ENCODE measurements around the gene CTNNA3. TPM values are rescaled to one million over a fixed set of nuclear protein-coding genes. Genes with fewer than 3 reads are reported as not detected.

The CTNNA3 gene
- total RNA-seq, 1 donor from 2014 or later = 0.13 TPM

DNA sequence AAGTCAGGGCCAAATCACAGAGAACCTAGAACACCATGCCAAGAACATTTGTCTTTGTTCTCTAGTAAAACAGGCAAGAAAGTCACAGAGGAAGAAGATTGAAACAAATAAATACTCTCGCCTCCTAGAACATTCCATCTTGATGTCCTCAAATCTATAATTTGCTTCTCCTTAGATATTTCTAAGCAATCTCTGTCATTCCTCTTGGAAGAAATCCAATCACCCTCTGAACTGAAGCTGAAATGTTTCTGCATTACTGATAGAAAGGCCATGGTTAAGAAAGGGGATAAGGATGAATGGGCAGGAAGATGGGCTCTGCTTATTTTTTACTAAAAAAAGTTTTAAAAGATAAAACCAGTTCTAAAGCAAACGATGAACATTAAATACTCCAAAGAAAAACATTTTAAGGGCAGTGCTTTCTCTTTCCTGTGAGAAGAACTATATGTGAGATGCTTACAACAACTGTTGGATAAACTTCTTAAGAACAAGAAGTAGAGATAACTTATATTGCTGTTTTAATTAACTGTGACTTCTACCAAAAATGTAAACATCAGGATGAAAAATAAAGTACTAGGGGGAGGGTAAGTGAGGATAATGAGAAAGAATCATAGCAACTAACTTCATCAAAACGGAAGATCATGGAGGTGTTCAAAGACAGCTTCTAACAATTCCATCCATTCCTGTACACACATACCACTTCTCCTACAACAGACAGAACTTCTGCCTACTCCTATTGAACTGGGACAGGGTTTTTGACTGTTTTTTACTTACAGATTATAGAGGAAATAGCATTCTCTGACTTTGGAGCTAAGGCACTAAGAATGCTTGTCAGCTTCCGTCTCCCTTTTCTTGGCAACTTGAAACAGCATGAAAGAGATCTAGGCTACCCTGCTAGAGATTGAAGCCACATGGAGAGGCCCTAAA is 923.2 kb downstream of the CTNNA3 start:
- no peak for DNase-seq (ENCODE audit: low read depth in 2 of 2)

DNA sequence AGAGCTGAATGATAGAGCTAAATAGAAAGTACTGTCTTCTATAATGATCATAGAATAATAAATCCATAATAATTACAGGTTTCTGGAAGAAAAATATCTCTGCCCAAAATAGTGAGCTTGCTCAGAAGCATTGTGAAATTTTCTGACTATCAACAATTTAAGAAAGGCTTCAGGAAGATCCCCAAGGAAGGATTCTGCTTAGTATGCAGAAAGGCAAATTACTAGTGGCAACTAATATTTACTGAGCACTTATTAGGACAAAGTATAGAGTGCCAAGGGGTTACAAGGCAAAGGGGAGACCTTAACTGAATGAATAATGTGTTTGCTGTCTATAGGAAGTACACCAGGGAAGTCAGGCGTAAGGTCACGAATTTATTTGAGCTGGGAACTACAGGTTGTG is 928.3 kb downstream of the CTNNA3 start:
- no peak for DNase-seq (ENCODE audit: low read depth in 2 of 2)

DNA sequence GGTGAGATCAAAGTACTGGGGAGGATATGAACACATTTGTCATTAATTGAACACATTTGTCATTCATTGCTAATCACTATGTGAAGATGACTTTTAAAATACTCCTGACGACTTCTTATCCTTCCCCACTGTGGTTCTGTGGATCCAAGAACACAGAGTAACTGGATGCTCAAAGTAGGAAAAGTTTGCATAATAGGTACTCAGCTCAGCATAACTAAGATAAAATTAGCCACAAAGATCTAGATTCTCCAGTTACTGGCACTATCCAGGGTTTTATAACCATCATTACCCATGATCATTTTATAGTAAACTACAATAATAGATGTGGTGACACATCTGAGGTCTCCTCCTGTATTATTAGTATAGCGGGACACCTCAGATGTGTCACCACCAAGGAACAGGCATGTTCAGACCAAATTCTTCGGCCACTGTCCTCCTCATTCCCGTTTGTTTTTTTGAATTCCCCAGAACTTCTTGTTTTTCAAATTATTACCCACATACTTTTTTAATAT is 933.7 kb downstream of the CTNNA3 start:
- no peak for DNase-seq (ENCODE audit: low read depth in 2 of 2)

DNA sequence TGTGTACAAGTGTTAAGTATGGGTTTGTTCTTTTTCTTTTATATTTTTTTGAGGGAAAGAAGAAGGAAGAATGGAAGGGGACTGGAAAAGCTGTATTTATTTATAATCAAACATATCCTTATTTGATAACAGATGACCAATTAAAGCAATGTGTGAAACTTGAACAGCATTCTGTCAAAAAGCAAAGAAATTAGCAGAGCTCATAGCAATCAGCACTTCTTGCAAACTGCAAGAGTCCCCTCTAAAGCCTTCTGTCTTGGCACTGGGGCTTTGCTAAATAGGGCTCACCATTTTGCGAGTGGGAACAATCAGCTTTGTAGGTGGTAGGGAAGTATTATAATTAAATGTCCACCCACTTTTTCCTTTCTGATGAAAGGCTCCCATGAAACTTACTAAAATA is 935.1 kb downstream of the CTNNA3 start:
- no peak for DNase-seq (ENCODE audit: low read depth in 2 of 2)

DNA sequence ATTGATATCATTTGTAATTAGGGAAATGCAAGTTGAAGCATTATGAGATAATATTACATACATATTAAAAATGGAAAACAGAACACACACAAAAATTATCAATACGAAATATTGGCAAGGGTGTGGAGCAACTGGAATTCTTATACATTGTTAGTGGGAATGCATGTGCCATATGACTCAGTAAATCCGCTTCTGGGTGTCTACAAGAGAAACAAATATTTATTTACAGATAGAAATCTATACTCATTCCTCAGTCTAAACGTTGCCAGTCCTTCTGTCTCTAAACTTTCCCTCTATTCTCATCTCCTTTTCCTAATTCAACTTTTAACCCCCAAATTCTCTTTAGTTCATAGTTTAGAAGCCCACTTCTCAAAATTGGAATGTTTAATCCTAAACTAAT is 940.5 kb downstream of the CTNNA3 start:
- no peak for DNase-seq (ENCODE audit: low read depth in 2 of 2)

DNA sequence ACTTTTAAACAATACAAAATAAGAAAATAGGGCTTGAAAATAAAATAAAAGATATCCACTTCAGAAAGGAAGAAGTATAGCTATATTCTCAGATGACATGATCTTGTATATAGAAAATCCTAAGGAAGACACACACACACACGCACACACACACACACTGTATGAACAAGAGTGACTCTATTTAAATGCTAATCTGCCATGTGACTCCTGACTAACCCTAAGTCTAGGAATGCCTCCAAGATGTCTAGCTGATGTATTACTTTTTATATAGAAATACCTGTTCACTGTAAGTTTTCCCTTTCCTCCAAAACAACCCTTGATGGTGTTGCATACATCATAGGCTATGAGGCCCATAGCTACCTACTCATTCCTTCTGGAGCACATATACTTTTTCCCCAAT is 943.3 kb downstream of the CTNNA3 start:
- DNase-seq (ENCODE audit: low read depth in 2 of 2) = no peak

DNA sequence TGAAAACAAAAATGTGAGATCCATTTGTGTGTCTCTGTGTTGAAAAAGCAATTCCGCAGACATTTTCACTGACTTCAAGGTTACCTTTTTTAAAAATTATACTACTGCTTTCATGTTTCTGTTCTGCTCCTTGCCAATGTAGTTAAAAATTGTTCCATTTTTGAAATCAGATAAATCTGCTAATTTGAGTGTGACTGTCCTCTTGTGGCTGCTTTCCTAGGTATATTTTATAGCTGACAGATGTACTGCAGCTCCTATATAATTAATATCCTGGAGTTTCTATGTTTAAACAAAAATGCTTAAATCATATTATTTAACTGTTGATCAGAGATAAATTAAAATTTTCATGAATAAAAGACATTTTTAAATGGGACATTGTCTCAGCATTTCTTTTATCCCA is 947.8 kb downstream of the CTNNA3 start:
- no peak for DNase-seq (ENCODE audit: low read depth in 2 of 2)

DNA sequence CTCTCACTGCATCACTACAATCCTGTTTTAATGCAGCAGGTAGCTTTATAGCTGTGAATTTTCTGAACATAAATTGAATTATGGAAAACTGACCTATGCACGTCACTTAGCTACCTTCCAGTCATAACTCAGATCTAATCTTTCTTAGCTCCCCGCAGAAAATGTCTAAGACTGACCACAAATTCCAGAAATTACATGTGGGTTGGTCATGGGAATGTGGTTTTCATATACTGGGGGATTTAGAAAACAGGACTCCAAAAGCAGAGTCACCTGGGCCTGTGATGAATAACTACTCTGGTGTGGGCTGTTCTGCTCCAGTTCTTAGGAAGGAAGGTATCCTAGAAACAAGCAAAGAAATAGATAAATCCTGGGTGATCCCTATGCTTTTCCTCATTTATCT is 948.5 kb downstream of the CTNNA3 start:
- no peak for DNase-seq (ENCODE audit: low read depth in 2 of 2)

DNA sequence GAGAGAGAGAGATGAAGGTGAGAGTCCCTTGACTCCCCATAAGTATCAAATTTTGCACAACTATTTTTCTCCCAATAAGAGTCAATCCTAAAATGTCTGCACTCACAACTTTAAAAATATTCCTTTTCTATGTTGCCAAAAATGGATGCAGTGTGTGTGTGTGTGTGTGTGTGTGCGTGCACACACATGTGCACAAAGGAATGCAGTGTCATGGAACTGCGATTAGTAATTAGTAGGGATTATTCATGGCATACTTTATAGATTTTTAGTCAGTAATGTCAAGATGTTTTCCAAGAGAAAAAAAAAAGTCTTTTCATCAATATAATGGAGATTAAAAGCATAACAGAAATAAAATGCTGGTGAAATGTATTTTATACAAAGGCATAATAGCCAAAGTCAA is 949.3 kb downstream of the CTNNA3 start:
- no peak for DNase-seq (ENCODE audit: low read depth in 2 of 2)

DNA sequence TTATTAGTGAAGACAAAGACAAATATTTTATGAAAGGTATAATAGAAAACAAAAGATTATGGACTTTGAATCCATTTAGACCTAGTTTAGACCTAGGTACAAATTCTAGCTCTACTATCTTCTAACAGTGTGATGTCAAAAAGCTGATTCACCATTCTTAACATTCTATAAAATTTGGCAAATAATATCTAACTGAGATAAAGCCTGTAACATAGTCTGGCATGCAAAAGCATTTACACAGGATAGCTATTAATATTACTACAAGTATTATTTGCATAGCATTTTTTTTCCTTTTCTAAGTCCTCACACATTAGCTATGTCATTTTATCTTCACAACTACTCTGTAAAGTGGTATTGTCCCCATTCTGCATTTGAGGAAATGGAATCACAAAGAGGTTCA is 949.7 kb downstream of the CTNNA3 start:
- DNase-seq (ENCODE audit: low read depth in 2 of 2) = no peak

DNA sequence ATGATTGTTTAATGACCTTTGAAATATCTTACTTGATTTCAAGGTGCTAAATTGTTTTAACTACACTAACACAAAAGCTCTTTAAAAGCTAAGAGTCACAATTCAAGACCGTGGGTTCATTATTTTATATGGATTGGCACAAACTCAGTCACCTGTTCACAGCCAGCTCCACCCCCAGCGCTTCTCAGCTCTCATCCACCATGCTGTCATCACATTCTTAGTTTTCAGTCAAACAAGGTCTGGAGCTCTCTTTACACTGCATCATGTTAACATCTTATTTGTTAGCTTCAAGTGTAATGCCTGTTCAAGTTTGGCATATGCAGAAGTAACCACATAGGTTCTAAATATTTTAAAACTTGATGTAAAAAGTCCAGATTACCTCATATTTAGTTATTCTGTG is 951.1 kb downstream of the CTNNA3 start:
- DNase-seq (ENCODE audit: low read depth in 2 of 2) = no peak

DNA sequence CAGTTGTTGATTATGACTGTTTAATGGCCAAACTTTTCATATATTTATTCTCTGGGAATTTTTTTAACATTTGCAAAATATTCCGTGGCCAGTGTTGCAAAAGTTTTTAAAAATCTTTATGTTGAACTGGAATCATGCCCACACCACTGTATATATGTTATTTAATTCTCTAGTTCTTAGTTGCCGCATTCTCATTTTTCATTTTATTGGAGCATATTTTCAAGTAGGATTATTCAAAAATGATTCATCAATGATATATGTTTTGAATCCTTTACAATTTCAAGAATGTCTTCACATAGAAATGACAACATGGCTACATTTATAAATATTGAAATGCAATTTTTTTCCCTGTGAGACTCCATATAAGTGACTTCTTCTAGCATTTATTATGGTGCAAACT is 958.8 kb downstream of the CTNNA3 start:
- DNase-seq (ENCODE audit: low read depth in 2 of 2) = no peak

DNA sequence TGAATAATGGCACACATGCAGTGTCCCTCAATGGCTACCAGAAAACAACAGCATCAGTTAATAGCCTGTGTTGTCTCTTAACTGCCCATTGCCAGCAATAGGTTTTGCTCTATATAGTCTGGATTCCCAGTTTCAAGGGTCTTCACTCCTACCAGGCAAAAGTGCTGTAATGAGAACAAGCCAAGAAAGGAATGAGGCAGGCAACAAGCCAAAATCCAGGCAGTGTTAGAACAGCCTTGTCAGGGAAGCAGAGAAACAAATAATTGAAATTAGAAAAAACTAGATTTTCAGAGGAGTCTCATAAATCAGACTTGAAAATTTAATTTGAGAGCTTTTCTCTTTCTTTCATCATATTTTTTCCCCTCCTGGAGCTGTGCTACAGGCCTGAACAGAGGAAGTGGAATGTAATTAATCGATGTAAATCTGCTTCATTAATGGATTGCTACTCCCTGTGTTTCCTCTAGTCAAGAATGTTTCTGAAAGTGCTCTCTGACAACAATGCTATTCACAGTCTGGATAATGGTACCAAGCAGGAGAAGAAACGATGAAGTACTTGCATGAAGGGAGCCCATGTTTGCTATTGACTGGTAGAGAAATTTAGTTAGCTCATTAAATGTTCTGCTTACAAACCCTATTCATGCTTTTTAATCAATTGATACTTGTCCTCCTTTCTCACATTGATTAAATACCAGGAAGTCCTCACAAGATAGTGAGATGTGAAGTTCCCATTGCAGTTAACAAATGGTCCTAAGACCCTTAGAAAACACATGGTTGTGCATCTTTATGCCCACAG is 972.2 kb downstream of the CTNNA3 start:
- no peak for DNase-seq (ENCODE audit: low read depth in 2 of 2)

DNA sequence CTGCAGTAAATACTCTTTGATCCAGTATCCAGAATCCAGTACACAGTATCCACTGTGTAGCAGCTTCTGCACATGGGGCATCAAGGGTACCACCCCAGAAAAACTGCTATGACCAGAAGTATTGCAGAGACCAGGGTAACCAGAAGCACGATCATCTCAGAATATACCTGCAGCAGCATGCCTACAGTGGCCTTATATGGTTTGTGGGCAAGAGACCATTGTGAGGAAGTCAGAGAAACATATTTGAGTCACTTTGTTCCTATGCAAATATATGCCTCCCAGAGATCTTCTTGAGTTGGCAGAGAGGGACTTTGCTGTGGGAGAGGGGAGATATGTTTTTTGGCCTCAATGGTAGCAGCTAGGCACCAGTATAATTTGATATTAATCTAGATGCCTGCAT is 976.5 kb downstream of the CTNNA3 start:
- no peak for DNase-seq (ENCODE audit: low read depth in 2 of 2)

DNA sequence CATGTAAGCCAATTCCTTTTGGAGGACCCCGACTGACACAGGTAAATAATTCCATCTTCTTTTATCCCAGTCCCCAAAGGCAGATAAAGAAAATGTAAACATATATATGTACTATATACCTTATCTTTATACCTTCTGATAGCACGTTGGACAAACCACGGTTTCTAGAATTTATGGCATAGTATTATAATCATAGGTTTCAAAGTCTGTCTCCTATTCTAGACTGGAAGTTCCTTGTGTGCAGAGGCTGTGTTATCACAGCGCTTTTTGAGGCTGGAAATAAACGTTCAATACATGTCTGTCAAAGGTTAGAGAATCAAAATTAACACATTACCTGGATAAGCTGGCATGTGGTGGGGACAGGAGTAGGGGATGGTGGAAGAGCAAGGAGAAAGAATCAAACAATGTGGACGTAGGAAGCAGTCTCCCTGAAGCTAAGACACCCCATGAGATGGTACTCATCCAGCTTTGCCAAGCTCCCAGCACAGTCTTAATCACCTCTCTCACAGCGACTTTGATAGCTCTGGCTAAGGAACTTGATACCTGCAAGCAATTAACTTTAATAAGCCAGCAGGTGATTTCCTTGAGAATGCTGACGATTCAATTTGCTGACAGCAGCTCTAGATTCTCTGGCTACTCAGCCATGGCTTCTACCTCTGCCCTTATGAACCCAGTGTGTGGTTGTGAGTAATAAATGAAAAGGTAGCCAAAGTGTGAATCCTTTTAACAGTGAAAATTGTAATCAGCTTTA is 978.6 kb downstream of the CTNNA3 start:
- DNase-seq (ENCODE audit: low read depth in 2 of 2) = no peak

DNA sequence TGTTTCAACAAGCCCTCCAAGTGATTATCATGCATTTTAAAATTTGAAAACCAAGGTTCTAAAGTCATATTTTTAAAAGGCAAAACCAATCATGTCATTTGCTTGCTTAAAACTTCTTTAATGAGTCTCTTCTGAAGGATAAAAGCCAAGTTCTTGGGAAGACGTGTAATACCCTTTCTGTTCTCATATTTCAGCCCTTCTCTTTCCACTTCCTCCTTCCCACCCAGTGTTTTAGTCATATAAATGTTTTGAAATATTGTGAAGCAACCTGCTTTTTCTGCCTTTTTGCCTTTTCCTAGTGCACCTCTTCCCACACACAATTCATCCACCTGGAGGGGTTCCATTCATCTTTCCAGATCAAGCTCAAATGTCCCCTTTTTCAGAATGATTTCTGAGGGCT is 981.3 kb downstream of the CTNNA3 start:
- no peak for DNase-seq (ENCODE audit: low read depth in 2 of 2)

DNA sequence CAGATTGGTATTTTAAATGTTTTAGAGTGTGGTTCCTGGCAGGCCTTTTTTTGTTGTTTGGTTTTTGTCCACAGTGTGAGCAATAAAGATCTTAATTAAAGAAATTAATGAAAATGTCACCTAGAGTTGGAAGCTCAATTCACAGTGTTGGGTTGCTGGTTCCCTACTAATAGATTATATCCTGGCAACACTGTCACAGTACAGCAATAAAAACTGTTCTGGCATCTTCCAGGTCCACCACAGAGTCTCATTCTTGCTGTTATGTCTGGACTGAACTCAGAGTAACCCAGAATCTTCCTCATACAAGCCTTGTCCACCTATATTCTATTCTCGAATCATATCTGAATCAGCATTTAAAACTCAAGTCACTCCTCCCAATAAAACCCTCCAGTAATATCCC is 982.6 kb downstream of the CTNNA3 start:
- no peak for DNase-seq (ENCODE audit: low read depth in 2 of 2)

DNA sequence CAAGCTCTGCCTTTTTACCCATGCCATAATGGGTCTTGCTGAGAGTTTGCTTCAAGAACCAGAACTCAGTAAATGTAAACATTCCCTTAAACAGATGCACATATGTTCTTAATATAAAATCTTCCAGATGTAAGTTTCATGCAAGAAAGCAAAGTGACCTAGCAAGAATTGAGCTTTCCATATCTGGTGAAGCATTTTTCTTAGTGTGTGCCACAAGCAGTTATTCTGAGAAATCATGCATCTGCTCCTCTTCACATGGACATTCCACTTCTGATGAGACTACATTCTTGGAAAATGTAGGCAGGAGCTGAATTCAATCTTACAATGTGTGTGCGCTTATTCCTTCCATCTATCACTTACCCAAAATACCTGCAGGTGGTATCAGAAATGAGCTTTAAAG is 997.9 kb downstream of the CTNNA3 start:
- DNase-seq (ENCODE audit: low read depth in 2 of 2) = no peak

DNA sequence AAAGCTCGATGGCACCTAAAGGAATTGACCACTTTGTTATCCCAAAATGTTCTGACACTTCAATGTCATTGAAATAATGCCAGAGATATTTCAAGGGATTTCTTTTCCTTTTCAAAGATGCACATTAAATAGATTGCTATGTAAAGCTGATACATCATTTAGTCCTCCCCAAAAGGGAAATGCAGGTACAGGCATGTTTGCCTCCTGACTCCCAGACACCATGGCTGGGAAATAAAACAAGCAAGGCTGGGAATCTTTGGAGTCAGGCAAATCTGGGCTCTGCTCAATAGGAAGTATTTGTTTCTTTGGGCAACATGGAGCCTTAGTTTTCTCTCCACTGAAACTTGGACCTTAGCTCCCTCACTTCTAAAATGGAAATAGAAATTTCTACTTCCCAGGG is 1000.9 kb downstream of the CTNNA3 start:
- DNase-seq (ENCODE audit: low read depth in 2 of 2) = no peak

DNA sequence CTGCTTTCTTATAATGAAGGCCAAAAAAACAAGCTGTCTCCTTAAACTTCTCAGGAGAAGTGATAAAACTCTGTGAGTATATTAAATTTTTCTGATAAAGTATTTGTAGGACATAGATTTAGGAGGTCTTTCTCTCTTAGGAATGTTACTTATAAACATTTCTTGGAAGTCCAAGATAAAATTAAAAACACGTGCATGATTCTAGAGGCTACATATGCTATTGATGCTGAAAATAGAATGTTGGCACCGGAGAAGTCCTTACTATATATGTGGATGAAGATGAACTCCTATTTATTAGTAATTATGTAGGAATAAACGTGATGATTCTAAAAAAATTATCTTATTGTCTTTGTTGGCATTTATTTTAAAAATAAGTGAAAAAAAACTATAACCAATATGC is 1011.4 kb downstream of the CTNNA3 start:
- no peak for DNase-seq (ENCODE audit: low read depth in 2 of 2)

DNA sequence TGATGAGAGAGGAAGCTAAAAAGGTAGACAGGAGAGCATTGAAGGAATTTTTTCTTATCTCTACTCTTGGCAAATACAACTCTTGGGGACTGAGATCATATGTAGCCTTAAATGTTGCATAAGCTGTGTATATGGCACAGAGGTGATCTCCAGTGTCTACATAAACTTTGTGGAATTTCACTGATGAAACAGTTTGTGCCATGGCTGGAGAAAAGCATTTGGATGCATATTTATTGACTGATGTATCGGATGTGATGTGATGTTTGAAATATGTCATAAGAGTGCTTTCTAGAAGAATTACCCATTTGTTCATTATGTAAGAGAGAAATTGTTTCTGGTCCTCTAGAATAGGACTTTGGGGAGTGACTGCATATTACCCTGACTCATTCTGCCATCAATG is 1015.1 kb downstream of the CTNNA3 start:
- no peak for DNase-seq (ENCODE audit: low read depth in 2 of 2)

DNA sequence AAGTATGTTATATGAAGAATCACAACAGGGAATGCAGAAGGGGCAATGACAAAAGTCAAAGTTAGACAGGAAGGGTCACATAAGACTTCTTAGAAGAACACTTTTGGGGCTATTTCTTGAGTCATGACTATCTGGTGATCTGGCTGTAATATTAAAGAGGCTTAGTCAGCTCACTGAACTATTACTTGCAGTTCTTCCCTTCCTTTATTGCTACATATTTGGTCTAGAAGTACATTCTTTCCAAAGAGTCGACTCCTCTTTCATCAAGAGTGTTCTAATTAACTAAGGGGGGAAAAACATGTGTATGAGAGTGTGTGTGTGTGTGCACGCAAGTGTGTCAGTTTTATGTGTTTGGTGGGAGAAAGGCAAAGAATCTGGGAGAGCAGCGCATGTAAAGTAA is 1017.5 kb downstream of the CTNNA3 start:
- DNase-seq (ENCODE audit: low read depth in 2 of 2) = no peak

All from dermis microvascular lymphatic vessel endothelial cell (primary cell).